ENCODE data around the gene TMEM191C.
"Not testable (repeated sequence)": the region's sequence is repeated elsewhere in the genome, so short reads cannot be mapped to it uniquely, and the experiment has no call there.

- TF ChIP-seq, protein P1, sequence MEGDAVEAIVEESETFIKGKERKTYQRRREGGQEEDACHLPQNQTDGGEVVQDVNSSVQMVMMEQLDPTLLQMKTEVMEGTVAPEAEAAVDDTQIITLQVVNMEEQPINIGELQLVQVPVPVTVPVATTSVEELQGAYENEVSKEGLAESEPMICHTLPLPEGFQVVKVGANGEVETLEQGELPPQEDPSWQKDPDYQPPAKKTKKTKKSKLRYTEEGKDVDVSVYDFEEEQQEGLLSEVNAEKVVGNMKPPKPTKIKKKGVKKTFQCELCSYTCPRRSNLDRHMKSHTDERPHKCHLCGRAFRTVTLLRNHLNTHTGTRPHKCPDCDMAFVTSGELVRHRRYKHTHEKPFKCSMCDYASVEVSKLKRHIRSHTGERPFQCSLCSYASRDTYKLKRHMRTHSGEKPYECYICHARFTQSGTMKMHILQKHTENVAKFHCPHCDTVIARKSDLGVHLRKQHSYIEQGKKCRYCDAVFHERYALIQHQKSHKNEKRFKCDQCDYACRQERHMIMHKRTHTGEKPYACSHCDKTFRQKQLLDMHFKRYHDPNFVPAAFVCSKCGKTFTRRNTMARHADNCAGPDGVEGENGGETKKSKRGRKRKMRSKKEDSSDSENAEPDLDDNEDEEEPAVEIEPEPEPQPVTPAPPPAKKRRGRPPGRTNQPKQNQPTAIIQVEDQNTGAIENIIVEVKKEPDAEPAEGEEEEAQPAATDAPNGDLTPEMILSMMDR (conservative IDR thresholded peaks at IDR 0.05): not testable (repeated sequence)
- TF ChIP-seq EZH2 (IDR thresholded peaks at IDR 0.05; ENCODE audit: low read depth): not testable (repeated sequence)
Measured at GRCh38 chr22:21489149-21489680, 22.0 kb downstream of the TMEM191C start.

Data from PC-9 (cell line).